Neuronal stem cell (in vitro differentiated cells): ENCODE results near the gene ZSCAN25.

Experiments
- DNase-seq: peaks from one replicate; pipeline ENCODE4 v3.0.0-alpha.2; 2013; ENCODE audit warnings: low spot score
- H2AFZ ChIP-seq: one replicate; pipeline ENCODE4 v1.6.1; 2013; ENCODE audit warnings: mild to moderate bottlenecking, low read length, inconsistent platforms
- H2AK5ac ChIP-seq: 2 replicates; pipeline ENCODE4 v1.6.1; 2013; ENCODE audit warnings: low read depth, mild to moderate bottlenecking, inconsistent platforms, low read length, moderate library complexity, mixed read lengths
- H2BK120ac ChIP-seq: 2 replicates; pipeline ENCODE4 v1.6.1; 2013; ENCODE audit warnings: low read depth, mild to moderate bottlenecking, inconsistent platforms, low read length, moderate library complexity, mixed read lengths
- H2BK12ac ChIP-seq: one replicate; pipeline ENCODE4 v1.6.1; 2013; ENCODE audit warnings: low read length, inconsistent platforms
- H2BK15ac ChIP-seq: 2 replicates; pipeline ENCODE4 v1.6.1; 2013; ENCODE audit warnings: mild to moderate bottlenecking, low read length, inconsistent platforms, mixed read lengths
- H2BK5ac ChIP-seq: one replicate; pipeline ENCODE4 v1.6.1; 2013; ENCODE audit warnings: inconsistent platforms, mild to moderate bottlenecking, low read length, moderate library complexity
- H3K14ac ChIP-seq: one replicate; pipeline ENCODE4 v1.6.1; 2013; ENCODE audit warnings: low read length, inconsistent platforms
- H3K18ac ChIP-seq: 2 replicates; pipeline ENCODE4 v1.6.1; 2013; ENCODE audit warnings: low read length, inconsistent platforms
- H3K23ac ChIP-seq: 2 replicates; pipeline ENCODE4 v1.6.1; 2013; ENCODE audit warnings: low read depth, mild to moderate bottlenecking, mixed read lengths, low read length, inconsistent platforms; ENCODE audit not compliant: poor library complexity
- H3K27ac ChIP-seq: replicated peaks from 3 replicates; pipeline ENCODE4 v1.5.1; 2013; ENCODE audit warnings: low read length, inconsistent platforms
- H3K27me3 ChIP-seq, 3 experiments: 2 replicates each; pipeline ENCODE4 v1.6.1; 2013; ENCODE audit warnings: low read length in 3 of 3, mild to moderate bottlenecking in 2 of 3, inconsistent platforms in 1 of 3, low read depth in 1 of 3, mixed read lengths in 1 of 3, moderate library complexity in 1 of 3; ENCODE audit not compliant: control insufficient read depth in 3 of 3, insufficient read depth in 3 of 3
- H3K36me3 ChIP-seq, 2 donors: replicated peaks in 1 of 2; 2 replicates each; pipeline ENCODE4 v1.6.1; 2013; ENCODE audit warnings: low read length in 2 of 2; ENCODE audit not compliant: control insufficient read depth in 2 of 2, insufficient read depth in 2 of 2
- H3K4ac ChIP-seq: 2 replicates; pipeline ENCODE4 v1.6.1; 2013; ENCODE audit warnings: inconsistent platforms, mild to moderate bottlenecking, low read length, moderate library complexity
- H3K4me1 ChIP-seq, 2 donors: 1 replicate in 1 of 2; 2 replicates in 1 of 2; pipeline ENCODE4 v1.6.1; 2013; ENCODE audit warnings: low read length in 2 of 2, low read depth in 1 of 2; ENCODE audit not compliant: control insufficient read depth in 2 of 2, insufficient read depth in 1 of 2
- H3K4me2 ChIP-seq: one replicate; pipeline ENCODE4 v1.6.1; 2013; ENCODE audit warnings: mild to moderate bottlenecking, low read length, inconsistent platforms; ENCODE audit not compliant: insufficient read depth, poor library complexity, severe bottlenecking
- H3K4me3 ChIP-seq, 2 donors: 2 replicates each; pipeline ENCODE4 v1.5.1; 2013; ENCODE audit warnings: low read length in 2 of 2, mild to moderate bottlenecking in 2 of 2, inconsistent platforms in 1 of 2, moderate library complexity in 1 of 2
- H3K79me1 ChIP-seq: one replicate; pipeline ENCODE4 v1.6.1; 2013; ENCODE audit warnings: low read depth, mild to moderate bottlenecking, inconsistent platforms, low read length, moderate library complexity
- H3K9ac ChIP-seq: one replicate; pipeline ENCODE4 v1.6.1; 2013; ENCODE audit warnings: mild to moderate bottlenecking, low read depth, low read length, inconsistent platforms; ENCODE audit not compliant: poor library complexity
- H3K9me3 ChIP-seq, 2 donors: replicated peaks in 1 of 2; 2 replicates each; pipeline versions ENCODE3 to v1.6.1; 2013; ENCODE audit warnings: low read length in 2 of 2, mild to moderate bottlenecking in 2 of 2, inconsistent platforms in 1 of 2, low read depth in 1 of 2, mixed read lengths in 1 of 2, moderate library complexity in 1 of 2; ENCODE audit not compliant: control insufficient read depth in 2 of 2, insufficient read depth in 1 of 2
- H4K8ac ChIP-seq: one replicate; pipeline ENCODE4 v1.6.1; 2013; ENCODE audit warnings: low read depth, mild to moderate bottlenecking, inconsistent platforms, low read length, moderate library complexity
- H4K91ac ChIP-seq: one replicate; pipeline ENCODE4 v1.6.1; 2013; ENCODE audit warnings: low read length, low read depth, mild to moderate bottlenecking, inconsistent platforms; ENCODE audit not compliant: poor library complexity
- WGBS, 2 donors: extraction: QIAGEN DNeasy Blood & Tissue Kit; methylation state at CpG; one replicate each; pipeline ENCODE4 v1.1.7; 2013; ENCODE audit warnings: missing lambda C conversion rate in 2 of 2, mixed read lengths in 1 of 2; ENCODE audit not compliant: insufficient read length in 2 of 2, insufficient replicate concordance in 1 of 2; ENCODE audit errors: extremely low coverage in 2 of 2; 5-methylcytosine and 5-hydroxymethylcytosine counted together

Gene ZSCAN25

GRCh38 chr7:99625961-99626360 is 9.2 kb downstream of the ZSCAN25 start:
- Histone ChIP-seq H2BK5ac (no peak overlapping the region), H4K8ac (no peak overlapping the region), H3K14ac (no peak overlapping the region), H2BK15ac (no peak overlapping the region), H3K4me3 (no peak overlapping the region), H3K79me1 (peaks cover 2% of the 10 kb centered on the region), H4K91ac (no peak overlapping the region), H3K9ac (no peak overlapping the region), H3K36me3 (peaks cover 62 to 99% of the 10 kb centered on the region in 2 donors), H2AFZ (no peak overlapping the region), H3K18ac (no peak overlapping the region), H3K27me3 (no peaks in the 10 kb centered on the region), H3K4me2 (no peak overlapping the region), H3K9me3 (no peaks in the 10 kb centered on the region), H3K4me1 (peaks cover 0 to under 1% of the 10 kb centered on the region in 2 donors), H3K27ac (no peak overlapping the region), H2BK120ac (no peak overlapping the region), H2AK5ac (no peak overlapping the region), H2BK12ac (no peak overlapping the region), H3K23ac (no peak overlapping the region), H3K4ac (no peak overlapping the region)
- DNase-seq: no peak
- WGBS, 2 donors: no CpG with 5 or more reads among the region's 4 CpGs

- H3K4me2 ChIP-seq: no peak overlapping the region
- H3K36me3 ChIP-seq: peaks cover 60 to 99% of the 10 kb centered on the region in 2 donors
Observed at GRCh38 chr7:99626661-99627060, 9.9 kb downstream of the ZSCAN25 start.

GRCh38 chr7:99627513-99627912 is 10.8 kb downstream of the ZSCAN25 start:
- Histone ChIP-seq H3K4me2 (no peak overlapping the region), H3K14ac (no peak overlapping the region), H2BK120ac (no peak overlapping the region), H3K23ac (no peak overlapping the region), H3K36me3 (peaks cover 63 to 99% of the 10 kb centered on the region in 2 donors), H4K91ac (no peak overlapping the region), H3K18ac (no peak overlapping the region), H4K8ac (no peak overlapping the region), H3K4ac (no peak overlapping the region), H2BK12ac (no peak overlapping the region), H3K27me3 (no peaks in the 10 kb centered on the region), H2AFZ (no peak overlapping the region), H2AK5ac (no peak overlapping the region), H3K79me1 (peaks cover 2% of the 10 kb centered on the region), H2BK15ac (no peak overlapping the region), H2BK5ac (no peak overlapping the region), H3K4me1 (peaks cover 0 to 1% of the 10 kb centered on the region in 2 donors), H3K4me3 (no peak overlapping the region), H3K27ac (no peak overlapping the region), H3K9ac (no peak overlapping the region), H3K9me3 (no peaks in the 10 kb centered on the region)
- DNase-seq: no peak
- no CpG with 5 or more reads among the region's 11 CpGs for WGBS, 2 donors

More at GRCh38 chr7:99626661-99627060, 9.9 kb downstream of the ZSCAN25 start:
- Histone ChIP-seq H3K4me1 (peaks cover 0 to 1% of the 10 kb centered on the region in 2 donors), H4K8ac (no peak overlapping the region), H3K18ac (no peak overlapping the region), H3K79me1 (peaks cover 2% of the 10 kb centered on the region), H2BK120ac (no peak overlapping the region), H3K27me3 (no peaks in the 10 kb centered on the region), H3K14ac (no peak overlapping the region), H3K4me3 (no peak overlapping the region), H4K91ac (no peak overlapping the region), H2BK15ac (no peak overlapping the region), H2BK5ac (no peak overlapping the region), H2BK12ac (no peak overlapping the region), H3K9me3 (no peaks in the 10 kb centered on the region), H3K23ac (no peak overlapping the region), H3K27ac (no peak overlapping the region), H2AFZ (no peak overlapping the region), H3K9ac (no peak overlapping the region), H2AK5ac (no peak overlapping the region), H3K4ac (no peak overlapping the region)
- DNase-seq: no peak
- WGBS, 2 donors: no CpG with 5 or more reads among the region's 1 CpG

- Histone ChIP-seq H3K9ac (no peak overlapping the region), H2BK5ac (no peak overlapping the region), H2BK120ac (no peak overlapping the region), H3K36me3 (peaks cover 54 to 100% of the 10 kb centered on the region in 2 donors), H3K27ac (no peak overlapping the region), H2AK5ac (no peak overlapping the region), H3K4me2 (no peak overlapping the region), H3K9me3 (no peaks in the 10 kb centered on the region), H3K4ac (no peak overlapping the region), H2BK12ac (no peak overlapping the region), H3K27me3 (no peaks in the 10 kb centered on the region), H4K8ac (no peak overlapping the region), H2BK15ac (no peak overlapping the region), H4K91ac (no peak overlapping the region), H2AFZ (no peak overlapping the region), H3K4me3 (no peak overlapping the region), H3K79me1 (peaks cover under 1% of the 10 kb centered on the region), H3K14ac (no peak overlapping the region), H3K18ac (no peak overlapping the region), H3K23ac (no peak overlapping the region), H3K4me1 (peaks cover 0 to 1% of the 10 kb centered on the region in 2 donors)
- no CpG with 5 or more reads among the region's 14 CpGs for WGBS, 2 donors
- DNase-seq: no peak
Observed at GRCh38 chr7:99628471-99629465, 12.0 kb downstream of the ZSCAN25 start.
